Measurements from ENCODE around the gene NRG2. TPM values are rescaled to one million over a fixed set of nuclear protein-coding genes. Genes with fewer than 3 reads are reported as not detected.

NRG2 gene
- total and polyA plus RNA-seq, 2 experiments from 2014 or later, result 0.05 TPM; not detected in 1

DNA sequence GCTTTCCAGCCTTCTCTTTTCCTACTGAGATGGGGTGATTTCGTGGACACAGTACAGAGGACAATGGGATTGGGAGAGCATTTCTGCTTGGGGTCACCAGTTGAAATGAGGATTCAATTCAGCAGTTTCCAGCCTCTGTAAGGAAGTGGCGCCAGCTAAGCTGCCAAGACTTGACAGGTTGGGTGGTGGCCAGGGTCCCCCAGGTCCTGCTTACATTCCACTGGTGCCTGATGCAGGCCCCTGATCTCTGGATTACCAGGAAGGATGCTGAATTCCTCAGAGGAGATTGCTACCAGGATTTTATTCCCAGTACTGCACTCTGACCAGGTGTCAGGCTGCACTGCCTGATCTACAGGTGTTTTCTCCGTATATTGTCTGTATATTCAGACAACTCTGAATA, 127.8 kb downstream of the NRG2 start:
- Histone ChIP-seq H3K4me1 (ENCODE audit: insufficient read depth) (peaks cover 12% of the 10 kb centered on the region), H3K9me3 (ENCODE audit: low read depth) (no peaks in the 10 kb centered on the region), H4K20me1 (ENCODE audit: insufficient read depth) (no peaks in the 10 kb centered on the region), H3K9me2 (ENCODE audit: insufficient read depth) (no peaks in the 10 kb centered on the region), H3K36me3 (ENCODE audit: low read depth) (no peaks in the 10 kb centered on the region), H2AFZ (no peak overlapping the region), H3K27ac (no peak overlapping the region), H3F3A (ENCODE audit: insufficient read depth) (peaks cover 9% of the 10 kb centered on the region; the same call in 1 of the 2 replicates), H3K4me2 (ENCODE audit: unreplicated experiment) (no peak overlapping the region), H3K9ac (no peak overlapping the region), H3K27me3 (replicated peaks; ENCODE audit: insufficient read depth) (peaks cover 32% of the 10 kb centered on the region), H3K4me3 (no peak overlapping the region), H3K79me2 (ENCODE audit: insufficient read depth) (no peaks in the 10 kb centered on the region)
- TF ChIP-seq EZH2 (IDR thresholded peaks at IDR 0.05; ENCODE audit: insufficient read depth, poor library complexity, severe bottlenecking) (no peak), EZH2phosphoT487 (IDR thresholded peaks at IDR 0.05; ENCODE audit: insufficient read depth, low read depth) (no peak)
- no peak for DNase-seq
- in situ Hi-C loops (cut with MboI), result no loop called here
- 19 to 20% methylated on average over 3 of the region's 3 CpGs for WGBS, 2 experiments (ENCODE audit: low coverage in 1 of 2, low lambda C conversion rate in 2 of 2, missing lambda C conversion rate in 2 of 2)

- Histone ChIP-seq H2AFZ (no peak overlapping the region), H3K4me3 (no peak overlapping the region), H3K4me2 (ENCODE audit: unreplicated experiment) (no peak overlapping the region), H4K20me1 (ENCODE audit: insufficient read depth) (no peaks in the 10 kb centered on the region), H3K27ac (no peak overlapping the region), H3K36me3 (ENCODE audit: low read depth) (no peaks in the 10 kb centered on the region), H3K9ac (no peak overlapping the region), H3K79me2 (ENCODE audit: insufficient read depth) (no peaks in the 10 kb centered on the region), H3K9me2 (ENCODE audit: insufficient read depth) (no peaks in the 10 kb centered on the region), H3K9me3 (ENCODE audit: low read depth) (no peaks in the 10 kb centered on the region), H3K4me1 (ENCODE audit: insufficient read depth) (peaks cover 6% of the 10 kb centered on the region), H3K27me3 (replicated peaks; ENCODE audit: insufficient read depth) (peaks cover 30% of the 10 kb centered on the region), H3F3A (ENCODE audit: insufficient read depth) (peaks cover 4% of the 10 kb centered on the region; the same call in 1 of the 2 replicates)
- DNase-seq, result no peak
- 43 to 50% methylated on average over 7 of the region's 7 CpGs for WGBS, 2 experiments (ENCODE audit: low coverage in 1 of 2, low lambda C conversion rate in 2 of 2, missing lambda C conversion rate in 2 of 2)
- TF ChIP-seq EZH2phosphoT487 (IDR thresholded peaks at IDR 0.05; ENCODE audit: insufficient read depth, low read depth), result no peak
- no peak for TF ChIP-seq EZH2 (IDR thresholded peaks at IDR 0.05; ENCODE audit: insufficient read depth, poor library complexity, severe bottlenecking)
- in situ Hi-C loops (cut with MboI), result no loop called here
These were observed 128.8 kb downstream of the NRG2 start for GRCh38 chr5:139914218-139914807.

DNA sequence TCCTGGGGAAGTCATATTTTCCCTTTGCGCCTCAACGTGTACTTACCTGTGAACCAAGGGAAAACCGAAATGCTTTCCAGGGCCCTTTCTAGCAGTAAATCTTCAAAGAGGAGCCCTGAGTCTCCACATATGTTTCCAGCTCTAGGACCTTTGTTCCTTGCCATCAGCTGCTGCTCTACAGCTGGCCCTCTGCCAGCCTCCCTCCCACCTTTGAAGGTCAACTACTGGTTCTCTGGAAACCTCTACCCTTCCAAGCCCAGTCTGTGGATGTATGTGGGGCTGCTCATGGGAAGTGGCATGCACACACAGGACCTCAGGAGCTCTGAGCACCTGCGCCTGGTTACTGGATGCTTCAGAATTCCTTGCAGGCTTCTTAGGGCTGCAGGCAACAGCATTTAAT, 130.3 kb downstream of the NRG2 start:
- no peaks in the 10 kb centered on the region for H3K36me3 ChIP-seq (ENCODE audit: low read depth)
- H3K27me3 ChIP-seq (replicated peaks; ENCODE audit: insufficient read depth), result peaks cover 27% of the 10 kb centered on the region
- in situ Hi-C loops (cut with MboI), result no loop called here
- H4K20me1 ChIP-seq (ENCODE audit: insufficient read depth), result no peaks in the 10 kb centered on the region
- 55% methylated on average over 4 of the region's 4 CpGs for WGBS, 2 experiments (ENCODE audit: low coverage in 1 of 2, low lambda C conversion rate in 2 of 2, missing lambda C conversion rate in 2 of 2)
- no peaks in the 10 kb centered on the region for H3K4me1 ChIP-seq (ENCODE audit: insufficient read depth)
- no peaks in the 10 kb centered on the region for H3K9me2 ChIP-seq (ENCODE audit: insufficient read depth)
- no peak for TF ChIP-seq EZH2phosphoT487 (IDR thresholded peaks at IDR 0.05; ENCODE audit: insufficient read depth, low read depth)
- no peak for TF ChIP-seq EZH2 (IDR thresholded peaks at IDR 0.05; ENCODE audit: insufficient read depth, poor library complexity, severe bottlenecking)
- no peak overlapping the region for H2AFZ ChIP-seq
- no peaks in the 10 kb centered on the region for H3K79me2 ChIP-seq (ENCODE audit: insufficient read depth)
- H3K9me3 ChIP-seq (ENCODE audit: low read depth), result no peaks in the 10 kb centered on the region
- H3K4me2 ChIP-seq (ENCODE audit: unreplicated experiment), result no peak overlapping the region
- no peak overlapping the region for H3K4me3 ChIP-seq
- H3K27ac ChIP-seq, result no peak overlapping the region
- H3K9ac ChIP-seq, result no peak overlapping the region
- H3F3A ChIP-seq (ENCODE audit: insufficient read depth), result no peaks in the 10 kb centered on the region
- DNase-seq, result no peak

DNA sequence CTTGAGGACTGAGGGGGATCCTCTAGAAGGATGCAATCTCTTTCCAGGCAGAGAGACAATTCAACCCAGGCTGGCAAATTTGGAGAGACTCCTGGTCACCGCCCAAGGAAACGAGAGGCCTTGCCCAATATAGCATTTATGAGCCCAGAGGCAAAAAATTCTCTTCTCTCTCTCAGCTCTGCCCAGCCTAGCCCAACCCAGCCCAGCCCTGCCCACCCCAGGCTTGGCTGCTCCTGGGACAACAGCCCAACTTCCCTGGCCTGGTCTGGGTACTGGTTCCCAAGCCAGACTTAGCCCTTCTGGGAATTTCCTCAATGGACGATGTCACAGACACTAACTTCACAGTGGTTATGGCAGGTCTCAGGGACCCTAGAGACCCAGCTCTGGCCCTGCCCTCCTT, 130.9 kb downstream of the NRG2 start:
- 33 to 36% methylated on average over 3 of the region's 3 CpGs for WGBS, 2 experiments (ENCODE audit: low coverage in 1 of 2, low lambda C conversion rate in 2 of 2, missing lambda C conversion rate in 2 of 2)
- Histone ChIP-seq H3K4me3 (no peak overlapping the region), H4K20me1 (ENCODE audit: insufficient read depth) (no peaks in the 10 kb centered on the region), H3K9ac (no peak overlapping the region), H3F3A (ENCODE audit: insufficient read depth) (no peaks in the 10 kb centered on the region), H3K9me3 (ENCODE audit: low read depth) (no peaks in the 10 kb centered on the region), H3K27me3 (replicated peaks; ENCODE audit: insufficient read depth) (peaks cover 29% of the 10 kb centered on the region), H3K9me2 (ENCODE audit: insufficient read depth) (no peaks in the 10 kb centered on the region), H3K36me3 (ENCODE audit: low read depth) (no peaks in the 10 kb centered on the region), H3K4me2 (ENCODE audit: unreplicated experiment) (no peak overlapping the region), H2AFZ (no peak overlapping the region), H3K27ac (no peak overlapping the region), H3K79me2 (ENCODE audit: insufficient read depth) (no peaks in the 10 kb centered on the region), H3K4me1 (ENCODE audit: insufficient read depth) (no peaks in the 10 kb centered on the region)
- no peak for TF ChIP-seq EZH2 (IDR thresholded peaks at IDR 0.05; ENCODE audit: insufficient read depth, poor library complexity, severe bottlenecking)
- no peak for TF ChIP-seq EZH2phosphoT487 (IDR thresholded peaks at IDR 0.05; ENCODE audit: insufficient read depth, low read depth)
- no peak for DNase-seq
- in situ Hi-C loops (cut with MboI), result no loop called here
